NCI-H748 treated with DMSO at 0.1 percent for 48 hours (cell line): ENCODE data around the gene NT5DC2.

Experiments used
- DNase-seq: peaks from one replicate; lab custom pipeline; 2025; lab: John Stamatoyannopoulos, UW

NT5DC2 gene

DNA sequence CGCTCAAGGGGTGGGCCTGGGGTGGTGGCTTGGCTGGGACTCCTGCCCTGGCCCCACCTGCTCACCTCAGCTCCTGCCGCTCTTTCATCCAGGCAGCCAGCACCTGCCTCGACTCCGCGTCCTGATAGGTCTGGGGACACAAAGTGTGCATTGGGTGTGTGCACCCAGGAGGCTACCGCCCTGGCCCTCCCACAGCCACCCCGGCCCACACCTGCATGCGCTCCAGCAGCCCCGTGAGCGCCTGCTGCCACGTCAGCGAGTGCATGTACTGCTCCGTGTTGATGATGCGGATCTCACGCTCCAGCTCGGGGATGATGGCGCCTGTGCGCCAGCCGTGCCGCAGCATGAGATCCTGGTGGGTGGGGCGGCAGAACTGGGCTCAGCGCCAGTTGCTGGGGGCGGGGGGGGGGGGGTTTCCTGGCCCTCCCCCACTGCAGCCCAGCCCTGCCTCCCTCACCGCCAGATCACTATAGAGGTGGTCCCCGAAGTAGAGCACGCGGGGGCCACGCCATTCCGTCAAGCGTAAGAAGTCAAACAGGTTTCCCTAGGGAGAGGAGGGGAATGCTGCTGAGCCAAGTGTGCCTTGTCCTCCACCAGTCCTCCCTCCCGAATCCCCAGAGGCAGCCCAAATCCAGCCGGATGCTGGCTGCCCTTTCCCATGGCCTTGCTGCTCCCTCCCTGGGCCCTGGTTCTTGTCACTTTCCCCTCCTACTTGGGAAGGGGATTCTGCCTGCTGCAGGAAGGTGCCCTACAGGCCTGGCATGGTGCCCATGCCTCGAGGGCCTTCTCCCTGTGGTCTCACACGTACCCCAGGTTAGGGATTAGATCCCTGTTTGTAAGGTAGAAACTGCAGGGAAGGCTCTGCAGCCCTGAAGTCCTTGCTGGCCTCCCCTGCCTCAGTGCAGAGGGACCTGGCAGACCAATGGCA lies 8.6 kb downstream of the NT5DC2 start:
- DNase-seq, result no peak

DNA sequence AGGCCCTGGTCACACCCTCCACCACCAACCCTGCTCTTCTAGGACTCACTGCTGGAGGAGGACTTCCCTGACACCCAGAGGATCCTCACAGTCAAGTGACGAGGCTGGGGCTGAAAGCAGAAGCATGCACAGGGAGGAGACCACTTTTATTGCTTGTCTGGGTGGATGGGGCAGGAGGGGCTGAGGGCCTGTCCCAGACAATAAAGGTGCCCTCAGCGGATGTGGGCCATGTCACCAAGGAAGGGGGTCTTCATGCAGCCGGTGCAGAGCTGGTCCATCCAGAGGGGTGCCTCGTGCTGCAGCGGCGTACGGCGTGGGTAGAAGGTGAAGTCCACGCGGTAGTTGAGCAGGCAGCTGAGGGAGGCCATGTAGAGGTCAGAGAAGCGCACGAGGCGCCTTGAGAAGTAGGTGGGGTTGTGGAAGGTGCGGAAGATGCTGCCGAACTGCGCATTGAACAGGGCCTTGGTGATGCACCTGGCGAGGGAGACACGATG lies 9.4 kb downstream of the NT5DC2 start:
- DNase-seq, result no peak

DNA sequence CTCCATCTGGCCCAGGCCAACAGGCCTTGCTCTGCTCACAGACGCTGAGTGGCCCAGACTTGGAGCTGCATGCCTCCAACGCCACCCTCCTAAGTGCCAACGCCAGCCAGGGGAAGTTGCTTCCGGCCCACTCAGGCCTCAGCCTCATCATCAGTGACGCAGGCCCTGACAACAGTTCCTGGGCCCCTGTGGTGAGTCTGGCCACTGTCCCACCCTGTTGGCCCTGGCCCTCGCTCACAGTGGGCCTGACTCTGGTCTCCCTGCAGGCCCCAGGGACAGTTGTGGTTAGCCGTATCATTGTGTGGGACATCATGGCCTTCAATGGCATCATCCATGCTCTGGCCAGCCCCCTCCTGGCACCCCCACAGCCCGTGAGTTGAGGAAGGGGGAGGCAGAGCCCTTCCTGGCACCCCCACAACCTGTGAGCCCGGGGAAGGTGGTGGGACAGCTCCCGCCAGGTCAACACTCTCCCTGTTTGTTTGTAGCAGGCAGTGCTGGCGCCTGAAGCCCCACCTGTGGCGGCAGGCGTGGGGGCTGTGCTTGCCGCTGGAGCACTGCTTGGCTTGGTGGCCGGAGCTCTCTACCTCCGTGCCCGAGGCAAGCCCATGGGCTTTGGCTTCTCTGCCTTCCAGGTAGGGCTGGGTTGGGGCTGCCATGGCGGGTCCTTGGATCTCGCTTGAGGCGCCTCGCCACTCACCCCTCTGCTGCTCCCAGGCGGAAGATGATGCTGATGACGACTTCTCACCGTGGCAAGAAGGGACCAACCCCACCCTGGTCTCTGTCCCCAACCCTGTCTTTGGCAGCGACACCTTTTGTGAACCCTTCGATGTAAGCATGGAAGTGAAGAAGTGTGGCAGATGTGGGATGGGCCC lies 10.0 kb downstream of the NT5DC2 start:
- no peak for DNase-seq

DNA sequence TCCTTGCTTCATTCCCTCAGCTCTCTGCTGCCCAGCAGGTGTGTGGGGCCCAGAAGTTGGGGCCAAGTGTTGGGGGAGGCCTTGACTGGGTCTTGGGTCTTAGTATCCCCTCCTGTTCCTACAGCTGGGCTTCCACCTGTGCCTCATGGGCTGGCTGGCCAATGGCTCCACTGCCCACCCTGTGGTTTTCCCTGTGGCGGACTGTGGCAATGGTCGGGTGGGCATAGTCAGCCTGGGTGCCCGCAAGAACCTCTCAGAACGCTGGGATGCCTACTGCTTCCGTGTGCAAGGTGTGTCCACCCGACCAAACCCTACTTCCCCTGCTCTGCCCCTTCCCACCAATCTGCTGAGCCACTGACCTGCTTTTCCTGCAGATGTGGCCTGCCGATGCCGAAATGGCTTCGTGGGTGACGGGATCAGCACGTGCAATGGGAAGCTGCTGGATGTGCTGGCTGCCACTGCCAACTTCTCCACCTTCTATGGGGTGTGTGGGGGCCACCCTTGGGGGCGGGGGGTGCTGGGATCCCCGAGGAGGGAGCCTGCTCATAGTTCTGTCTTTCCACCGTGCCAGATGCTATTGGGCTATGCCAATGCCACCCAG lies 10.9 kb downstream of the NT5DC2 start:
- DNase-seq, result no peak

DNA sequence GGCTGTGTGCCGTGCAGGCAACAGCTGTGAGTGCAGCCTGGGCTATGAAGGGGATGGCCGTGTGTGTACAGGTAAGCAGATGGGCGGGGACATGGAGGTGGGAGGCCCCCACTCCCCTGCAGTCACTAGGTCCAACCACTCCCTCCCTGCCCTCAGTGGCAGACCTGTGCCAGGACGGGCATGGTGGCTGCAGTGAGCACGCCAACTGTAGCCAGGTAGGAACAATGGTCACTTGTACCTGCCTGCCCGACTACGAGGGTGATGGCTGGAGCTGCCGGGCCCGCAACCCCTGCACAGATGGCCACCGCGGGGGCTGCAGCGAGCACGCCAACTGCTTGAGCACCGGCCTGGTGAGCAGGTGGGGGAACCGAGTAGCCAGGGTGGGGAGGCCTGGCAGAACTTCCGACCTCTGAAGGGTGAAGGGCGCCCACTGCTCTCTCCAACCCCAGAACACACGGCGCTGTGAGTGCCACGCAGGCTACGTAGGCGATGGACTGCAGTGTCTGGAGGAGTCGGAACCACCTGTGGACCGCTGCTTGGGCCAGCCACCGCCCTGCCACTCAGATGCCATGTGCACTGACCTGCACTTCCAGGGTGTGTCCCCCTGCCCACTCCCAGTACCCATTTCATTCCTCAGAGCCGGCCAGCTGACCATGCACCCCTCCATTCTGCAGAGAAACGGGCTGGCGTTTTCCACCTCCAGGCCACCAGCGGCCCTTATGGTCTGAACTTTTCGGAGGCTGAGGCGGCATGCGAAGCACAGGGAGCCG lies 11.6 kb downstream of the NT5DC2 start:
- DNase-seq, result no peak

DNA sequence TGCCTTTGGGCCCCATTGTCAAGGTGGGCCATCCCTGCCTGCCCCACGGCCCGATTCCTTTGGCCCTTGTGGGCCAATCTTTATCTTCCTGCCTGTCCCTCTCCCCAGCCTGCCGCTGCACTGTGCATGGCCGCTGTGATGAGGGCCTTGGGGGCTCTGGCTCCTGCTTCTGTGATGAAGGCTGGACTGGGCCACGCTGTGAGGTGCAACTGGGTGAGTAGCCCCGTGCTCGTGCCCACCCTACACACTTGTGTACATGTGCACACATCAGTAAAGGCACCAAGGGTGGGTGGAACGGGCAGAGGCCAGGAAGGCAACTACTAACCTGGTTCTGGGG lies 12.2 kb downstream of the NT5DC2 start:
- no peak for DNase-seq

DNA sequence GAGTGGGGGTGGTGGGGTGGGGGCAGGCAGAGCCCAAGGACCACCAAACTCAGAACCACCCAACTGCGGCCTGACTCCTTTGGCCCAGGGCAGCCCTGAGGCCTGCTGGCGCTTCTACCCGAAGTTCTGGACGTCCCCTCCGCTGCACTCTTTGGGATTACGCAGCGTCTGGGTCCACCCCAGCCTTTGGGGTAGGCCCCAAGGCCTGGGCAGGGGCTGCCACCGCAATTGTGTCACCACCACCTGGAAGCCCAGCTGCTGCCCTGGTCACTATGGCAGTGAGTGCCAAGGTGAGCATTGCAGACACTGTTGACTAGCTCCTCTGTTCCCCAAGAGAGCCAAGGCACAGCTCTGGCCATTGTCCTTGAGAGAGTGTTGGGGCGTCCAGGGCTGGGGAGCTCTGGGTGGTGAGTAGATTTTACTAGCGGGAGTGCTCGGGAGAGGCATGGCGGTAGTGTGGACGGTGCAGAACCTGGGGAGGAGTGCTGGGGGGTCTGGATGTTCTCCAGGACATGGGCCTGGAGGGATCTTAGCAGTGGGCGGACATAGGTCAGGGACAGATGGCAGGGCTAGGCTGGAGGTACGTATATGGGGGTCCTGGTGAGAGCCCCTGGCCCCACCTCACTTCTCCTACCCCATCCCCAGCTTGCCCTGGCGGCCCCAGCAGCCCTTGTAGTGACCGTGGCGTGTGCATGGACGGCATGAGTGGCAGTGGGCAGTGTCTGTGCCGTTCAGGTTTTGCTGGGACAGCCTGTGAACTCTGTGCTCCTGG lies 12.8 kb downstream of the NT5DC2 start:
- DNase-seq, result no peak

DNA sequence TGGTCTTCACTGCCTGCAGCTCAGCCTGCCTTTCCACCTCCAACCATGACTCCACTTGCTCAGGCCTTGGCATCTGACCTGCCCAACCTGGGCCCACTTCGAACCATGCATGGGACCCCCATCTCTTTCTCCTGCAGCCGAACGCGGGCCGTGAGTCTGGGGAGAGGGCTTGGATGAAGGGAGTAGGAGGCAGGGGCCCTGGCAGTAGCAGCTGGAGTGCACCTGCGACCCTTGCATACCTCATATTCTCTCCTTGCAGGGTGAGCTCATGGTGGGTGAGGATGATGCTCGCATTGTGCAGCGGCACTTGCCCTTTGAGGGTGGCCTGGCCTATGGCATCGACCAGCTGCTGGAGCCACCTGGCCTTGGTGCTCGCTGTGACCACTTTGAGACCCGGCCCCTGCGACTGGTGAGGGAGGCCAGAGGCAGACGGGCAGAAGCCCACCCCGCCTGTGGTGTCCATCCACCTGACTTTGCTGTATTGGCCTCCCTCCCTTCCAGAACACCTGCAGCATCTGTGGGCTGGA lies 13.5 kb downstream of the NT5DC2 start:
- DNase-seq, result no peak

DNA sequence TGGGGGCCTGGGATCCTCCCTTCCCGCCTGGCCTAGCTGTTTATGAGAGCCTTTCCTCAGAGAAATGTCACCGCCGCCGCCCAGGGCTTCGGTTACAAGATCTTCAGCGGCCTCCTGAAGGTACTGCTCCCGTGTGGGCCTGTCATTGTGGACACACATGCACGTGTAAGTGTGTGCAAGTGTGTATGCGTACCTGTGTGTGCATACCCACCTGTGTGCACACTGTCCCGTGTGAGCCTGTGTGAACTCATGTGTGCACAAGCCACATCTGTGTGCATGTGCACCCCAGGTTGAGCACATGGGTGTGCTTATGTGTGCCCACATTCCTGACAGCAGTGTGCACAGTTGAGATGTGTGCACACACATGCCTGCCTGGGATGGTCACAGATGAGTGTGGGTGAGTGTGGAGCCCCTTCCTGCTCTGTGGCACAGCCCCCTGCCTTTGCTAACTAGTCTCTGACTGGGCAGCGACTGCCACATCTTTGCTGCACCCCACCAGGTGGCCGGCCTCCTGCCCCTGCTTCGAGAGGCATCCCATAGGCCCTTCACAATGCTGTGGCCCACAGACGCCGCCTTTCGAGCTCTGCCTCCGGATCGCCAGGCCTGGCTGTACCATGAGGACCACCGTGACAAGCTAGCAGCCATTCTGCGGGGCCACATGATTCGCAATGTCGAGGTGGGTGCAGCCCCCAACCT lies 14.1 kb downstream of the NT5DC2 start:
- no peak for DNase-seq

DNA sequence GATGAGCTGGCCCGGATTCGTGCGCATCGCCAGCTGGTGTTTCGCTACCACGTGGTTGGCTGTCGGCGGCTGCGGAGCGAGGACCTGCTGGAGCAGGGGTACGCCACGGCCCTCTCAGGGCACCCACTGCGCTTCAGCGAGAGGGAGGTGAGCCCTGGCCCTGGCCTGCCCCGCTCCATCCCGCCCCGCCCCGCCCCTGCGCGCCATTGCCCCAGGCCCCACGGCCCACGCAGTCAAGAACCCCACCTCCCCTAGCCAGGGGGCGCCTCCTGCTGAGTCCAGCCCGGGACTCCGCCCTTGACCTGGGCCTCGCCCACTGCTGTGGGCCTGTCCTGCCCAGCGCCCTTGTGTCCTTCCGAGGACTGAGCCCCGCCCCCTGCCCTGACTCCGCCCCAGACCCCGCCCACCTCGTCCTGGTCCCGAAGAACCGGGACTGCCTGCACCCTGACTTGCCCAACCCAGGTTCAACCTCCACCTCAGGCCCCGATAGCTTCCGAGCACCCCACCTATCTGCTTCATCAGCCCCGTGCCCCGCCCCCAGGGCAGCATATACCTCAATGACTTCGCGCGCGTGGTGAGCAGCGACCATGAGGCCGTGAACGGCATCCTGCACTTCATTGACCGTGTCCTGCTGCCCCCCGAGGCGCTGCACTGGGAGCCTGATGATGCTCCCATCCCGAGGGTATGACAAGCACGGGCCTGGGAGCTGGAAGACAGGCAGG lies 14.8 kb downstream of the NT5DC2 start:
- DNase-seq, result no peak

DNA sequence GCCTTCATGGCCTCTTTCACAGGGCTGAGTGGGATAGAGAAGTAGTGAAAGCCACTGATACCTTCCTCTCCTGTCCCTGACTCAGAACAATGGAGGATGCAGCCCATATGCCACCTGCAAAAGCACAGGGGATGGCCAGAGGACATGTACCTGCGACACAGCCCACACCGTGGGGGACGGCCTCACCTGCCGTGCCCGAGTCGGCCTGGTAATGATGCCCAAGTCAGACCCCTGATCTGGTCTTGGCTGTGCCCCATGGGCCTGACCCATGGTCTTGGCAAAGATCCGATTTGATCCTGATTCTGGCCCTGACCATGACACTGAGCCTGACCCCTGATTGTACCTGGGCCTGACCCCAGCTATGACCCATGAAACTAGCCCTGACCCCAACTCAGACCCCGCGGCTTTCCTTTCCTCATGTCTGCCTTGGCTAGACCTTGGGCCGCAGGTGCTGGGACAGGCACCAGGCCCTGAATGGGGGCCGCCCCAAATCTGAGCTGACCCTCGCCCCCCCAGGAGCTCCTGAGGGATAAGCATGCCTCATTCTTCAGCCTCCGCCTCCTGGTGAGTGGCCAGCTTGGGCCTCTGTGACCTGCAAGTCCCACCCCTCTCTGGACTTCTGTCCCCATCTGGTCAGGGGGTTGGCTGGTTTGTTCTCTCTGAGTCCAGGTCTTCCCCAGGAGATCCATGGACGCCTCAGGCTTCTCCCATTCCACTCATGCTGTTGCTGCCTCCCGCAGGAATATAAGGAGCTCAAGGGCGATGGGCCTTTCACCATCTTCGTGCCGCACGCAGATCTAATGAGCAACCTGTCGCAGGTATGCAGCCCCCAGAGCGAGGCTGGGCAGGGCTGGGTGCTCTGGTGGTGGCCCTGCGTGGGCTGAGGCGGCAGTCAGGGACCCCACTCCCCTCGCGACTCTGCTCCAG lies 15.6 kb downstream of the NT5DC2 start:
- no peak for DNase-seq

DNA sequence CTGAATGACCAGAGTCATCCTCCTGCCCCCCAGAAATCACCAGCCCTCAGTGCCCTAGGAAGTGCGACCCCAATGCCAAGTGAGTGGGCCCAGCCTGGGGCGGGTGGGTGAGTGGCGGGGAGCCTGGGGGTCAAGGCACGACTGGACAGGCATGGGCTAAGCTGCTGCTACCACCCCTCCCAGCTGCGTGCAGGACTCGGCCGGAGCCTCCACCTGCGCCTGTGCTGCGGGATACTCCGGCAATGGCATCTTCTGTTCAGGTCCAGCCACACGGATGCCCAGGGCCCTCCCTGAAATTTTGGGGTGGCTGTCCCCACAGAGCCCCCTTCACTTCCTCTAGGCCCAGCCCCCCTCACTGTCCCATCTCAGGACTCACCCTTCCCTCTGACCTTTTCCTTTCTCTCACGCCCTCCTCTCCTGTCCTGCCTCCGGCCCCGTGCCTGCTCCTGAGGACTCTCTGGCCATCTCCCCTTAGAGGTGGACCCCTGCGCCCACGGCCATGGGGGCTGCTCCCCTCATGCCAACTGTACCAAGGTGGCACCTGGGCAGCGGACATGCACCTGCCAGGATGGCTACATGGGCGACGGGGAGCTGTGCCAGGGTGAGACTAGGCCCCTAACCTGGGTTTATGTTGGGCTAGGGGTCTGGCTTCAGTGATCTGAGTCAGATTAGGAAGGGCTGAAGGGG lies 17.0 kb downstream of the NT5DC2 start:
- no peak for DNase-seq

DNA sequence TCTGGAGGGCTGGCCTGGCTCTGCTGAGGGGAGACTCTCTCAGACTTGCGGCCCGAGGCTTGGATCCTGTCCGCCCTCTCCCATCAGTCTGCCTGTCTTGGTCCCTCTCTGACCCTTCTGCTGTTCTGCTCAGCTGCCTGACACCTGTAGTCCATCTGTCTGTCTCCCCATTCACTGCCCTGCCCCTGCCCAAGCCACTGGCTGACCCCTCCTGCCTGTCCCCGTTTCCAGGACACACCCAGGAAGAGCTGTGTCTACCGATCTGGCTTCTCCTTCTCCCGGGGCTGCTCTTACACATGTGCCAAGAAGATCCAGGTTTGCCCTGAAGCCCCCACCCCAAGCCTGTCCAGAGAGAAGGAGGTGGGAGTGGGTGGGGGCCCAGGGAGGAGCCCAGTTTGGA lies 18.5 kb downstream of the NT5DC2 start:
- DNase-seq, result no peak

DNA sequence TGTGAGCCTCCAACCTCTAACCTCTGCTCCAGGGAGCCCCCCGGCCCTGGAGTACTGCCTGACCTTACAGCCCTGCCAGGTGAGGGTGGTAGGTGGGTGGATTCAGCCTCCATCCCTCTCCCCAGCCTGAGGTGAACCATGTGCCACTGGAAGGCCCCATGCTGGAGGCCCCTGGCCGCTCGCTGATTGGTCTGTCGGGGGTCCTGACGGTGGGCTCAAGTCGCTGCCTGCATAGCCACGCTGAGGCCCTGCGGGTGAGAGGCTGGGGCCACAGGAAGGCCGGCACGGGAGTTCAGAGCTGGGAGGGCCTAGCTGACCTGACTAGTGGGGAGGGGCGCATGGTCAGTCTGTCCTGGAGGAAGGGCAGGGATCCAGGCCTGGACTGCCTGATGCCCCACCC lies 19.1 kb downstream of the NT5DC2 start:
- no peak for DNase-seq

DNA sequence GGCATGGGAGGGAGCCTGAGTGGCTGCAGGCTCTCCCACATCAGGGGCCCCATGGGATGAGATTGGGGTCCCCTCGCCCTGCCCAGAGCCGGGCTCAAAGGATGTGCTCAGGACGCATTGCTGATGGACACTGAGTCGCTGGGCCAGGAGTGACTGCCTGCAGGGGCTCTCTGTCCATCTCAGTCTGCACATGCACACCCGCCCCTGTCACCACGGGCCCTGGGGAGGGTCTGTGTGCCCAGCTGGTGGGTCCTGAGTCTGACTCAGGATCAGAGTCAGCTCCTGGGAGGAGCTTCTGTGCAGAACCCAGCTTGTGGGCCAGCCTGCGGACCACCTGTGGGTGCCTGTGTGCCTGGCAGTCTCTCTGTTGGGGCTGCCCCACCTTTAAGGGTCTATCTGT lies 20.4 kb downstream of the NT5DC2 start:
- no peak for DNase-seq

DNA sequence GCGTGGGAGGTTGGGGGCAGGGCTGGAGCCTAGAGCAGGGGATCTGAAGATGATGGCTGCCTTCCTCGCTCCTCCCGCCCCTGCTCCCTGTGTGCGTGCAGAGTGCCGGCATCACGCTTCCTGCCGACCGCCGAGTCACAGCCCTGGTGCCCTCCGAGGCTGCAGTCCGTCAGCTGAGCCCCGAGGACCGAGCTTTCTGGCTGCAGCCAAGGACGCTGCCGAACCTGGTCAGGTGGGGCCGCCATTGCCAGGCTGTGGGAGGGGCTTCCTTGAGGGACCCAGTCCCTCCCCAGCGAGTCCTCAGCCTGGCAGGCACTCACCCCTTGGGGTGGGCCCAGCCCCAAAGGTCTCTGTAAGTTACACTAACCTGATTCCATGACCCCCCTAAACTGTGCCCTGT lies 20.9 kb downstream of the NT5DC2 start:
- DNase-seq, result no peak

DNA sequence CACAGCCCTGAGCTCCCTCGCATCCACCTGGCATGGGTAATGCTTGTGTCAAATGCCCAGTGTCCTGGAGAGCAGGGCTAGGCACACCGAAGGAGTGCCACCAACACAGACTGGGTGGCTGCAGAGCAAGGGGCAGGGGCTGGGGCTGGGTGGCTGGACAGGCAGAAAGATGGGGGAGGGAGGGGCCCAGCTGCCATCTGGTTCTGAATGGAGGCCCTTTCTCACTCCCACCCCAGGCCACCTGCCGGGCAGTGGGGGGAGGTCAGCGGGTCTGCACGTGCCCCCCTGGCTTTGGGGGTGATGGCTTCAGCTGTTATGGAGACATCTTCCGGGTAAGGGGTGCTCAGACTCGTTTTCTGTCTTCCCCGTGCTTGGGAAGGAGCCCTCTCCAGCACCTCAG lies 21.6 kb downstream of the NT5DC2 start:
- no peak for DNase-seq

DNA sequence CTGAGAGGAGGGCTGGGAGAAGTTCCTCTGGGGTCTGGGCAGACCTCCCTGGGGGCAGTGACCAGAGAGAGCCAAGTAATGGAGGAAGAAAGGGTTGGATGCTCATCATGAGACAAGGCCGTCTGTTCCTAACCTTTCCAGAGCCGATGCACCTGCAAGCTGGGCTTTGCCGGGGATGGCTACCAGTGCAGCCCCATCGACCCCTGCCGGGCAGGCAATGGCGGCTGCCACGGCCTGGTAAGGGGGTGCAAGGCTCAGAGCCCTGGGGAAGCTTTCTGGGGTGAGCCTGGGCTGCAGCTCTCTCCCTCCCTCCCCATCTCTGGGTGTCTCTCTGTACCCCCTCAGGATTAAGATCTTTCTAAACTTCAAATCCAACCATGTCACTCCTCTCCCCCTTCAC lies 22.1 kb downstream of the NT5DC2 start:
- no peak for DNase-seq
